SK-N-SH (cell line): ENCODE data around the gene FAM78B.

Experiments
- CHD2 ChIP-seq: fragments of 150-350 bp; IDR thresholded peaks from 2 replicates; pipeline ENCODE4 v1.6.1; 2018; ENCODE audit warnings: low read length; ENCODE audit not compliant: partially characterized antibody
- EP300 ChIP-seq, 2 experiments: IDR thresholded peaks; 2 replicates each; pipeline versions ENCODE4 v1.4.0 to v1.6.1; 2012; ENCODE audit warnings: borderline replicate concordance in 1 of 2, low read depth in 1 of 2, low read length in 1 of 2
- FOXJ3 ChIP-seq: sonication (generic); formaldehyde crosslinking; IDR thresholded peaks from 2 replicates; pipeline ENCODE4 v1.5.1; 2020; ENCODE audit warnings: mild to moderate bottlenecking, missing genetic modification reagents
- POLR2AphosphoS5 ChIP-seq: IDR thresholded peaks from 2 replicates; pipeline ENCODE4 v1.6.1; 2012; ENCODE audit warnings: low read depth, low read length
- RAD21 ChIP-seq: IDR thresholded peaks from 2 replicates; pipeline ENCODE4 v1.6.1; 2012; ENCODE audit warnings: mild to moderate bottlenecking, low read length
- SIN3A ChIP-seq: IDR thresholded peaks from 2 replicates; pipeline ENCODE4 v1.6.1; 2012; ENCODE audit warnings: low read depth, mild to moderate bottlenecking, low read length, moderate library complexity, borderline replicate concordance
- TAF1 ChIP-seq: IDR thresholded peaks from 2 replicates; pipeline ENCODE4 v1.6.1; 2012; ENCODE audit warnings: low read depth, mild to moderate bottlenecking, low read length, moderate library complexity, borderline replicate concordance
- TF ChIP-seq, protein P1 (sequence below): fragments of 200-600 bp; sonication (generic); IDR thresholded peaks from 2 replicates; pipeline ENCODE4 v1.6.1; 2017; ENCODE audit warnings: antibody characterized with exemption, mild to moderate bottlenecking, moderate library complexity
- TF ChIP-seq, protein P2 (sequence below): IDR thresholded peaks from 2 replicates; pipeline ENCODE4 v1.6.1; 2012; ENCODE audit warnings: mild to moderate bottlenecking, low read depth, low read length, moderate library complexity
- TF ChIP-seq, protein P3 (sequence below): fragments of 150-350 bp; IDR thresholded peaks from 2 replicates; pipeline ENCODE4 v1.6.1; 2017; ENCODE audit warnings: antibody characterized with exemption, low read length, low read depth, borderline replicate concordance
- TF ChIP-seq, protein P4 (sequence below): IDR thresholded peaks from 2 replicates; pipeline ENCODE4 v1.4.0; 2012; ENCODE audit warnings: low read depth, borderline replicate concordance

DNA sequence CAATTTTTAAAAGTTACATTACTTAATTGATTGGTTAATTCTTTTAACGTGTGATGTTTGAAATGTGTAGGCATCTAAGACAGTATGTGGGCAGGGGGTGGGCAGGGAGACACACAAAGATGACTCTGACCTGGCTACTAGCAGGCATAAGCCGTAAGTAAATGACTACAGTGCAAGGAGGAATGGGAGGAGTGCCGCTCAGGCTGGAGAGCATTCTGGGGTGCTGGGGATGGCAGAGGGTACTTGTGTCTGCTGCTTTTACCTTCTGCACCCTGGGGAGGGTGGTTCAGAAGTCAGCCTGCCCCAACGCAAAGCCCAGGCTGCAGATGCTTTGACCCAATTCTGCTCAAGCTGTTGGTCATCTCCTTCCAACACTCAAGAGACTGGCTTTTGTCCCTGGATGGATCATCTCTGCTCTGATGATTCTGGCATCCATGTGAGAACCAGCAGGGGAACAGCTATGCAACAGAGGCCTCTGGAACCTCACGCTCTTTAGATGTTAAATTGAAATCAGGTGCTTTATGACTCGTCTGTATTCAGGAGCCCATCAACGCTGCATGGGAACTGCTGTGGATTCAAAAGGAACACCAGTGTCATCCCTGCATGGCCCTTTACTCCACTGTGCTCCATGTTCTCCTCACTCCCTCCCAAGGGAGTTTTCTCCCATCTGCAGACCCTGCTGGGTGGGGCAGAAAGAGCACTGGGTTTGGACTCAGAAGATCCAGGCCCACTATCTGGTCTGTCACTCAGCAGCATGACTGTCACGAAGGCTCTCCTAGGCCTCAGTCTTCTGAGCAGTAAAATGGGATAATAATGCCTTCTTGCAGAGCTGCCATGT is 78.8 kb downstream of the FAM78B start:
- TF ChIP-seq, protein P1, sequence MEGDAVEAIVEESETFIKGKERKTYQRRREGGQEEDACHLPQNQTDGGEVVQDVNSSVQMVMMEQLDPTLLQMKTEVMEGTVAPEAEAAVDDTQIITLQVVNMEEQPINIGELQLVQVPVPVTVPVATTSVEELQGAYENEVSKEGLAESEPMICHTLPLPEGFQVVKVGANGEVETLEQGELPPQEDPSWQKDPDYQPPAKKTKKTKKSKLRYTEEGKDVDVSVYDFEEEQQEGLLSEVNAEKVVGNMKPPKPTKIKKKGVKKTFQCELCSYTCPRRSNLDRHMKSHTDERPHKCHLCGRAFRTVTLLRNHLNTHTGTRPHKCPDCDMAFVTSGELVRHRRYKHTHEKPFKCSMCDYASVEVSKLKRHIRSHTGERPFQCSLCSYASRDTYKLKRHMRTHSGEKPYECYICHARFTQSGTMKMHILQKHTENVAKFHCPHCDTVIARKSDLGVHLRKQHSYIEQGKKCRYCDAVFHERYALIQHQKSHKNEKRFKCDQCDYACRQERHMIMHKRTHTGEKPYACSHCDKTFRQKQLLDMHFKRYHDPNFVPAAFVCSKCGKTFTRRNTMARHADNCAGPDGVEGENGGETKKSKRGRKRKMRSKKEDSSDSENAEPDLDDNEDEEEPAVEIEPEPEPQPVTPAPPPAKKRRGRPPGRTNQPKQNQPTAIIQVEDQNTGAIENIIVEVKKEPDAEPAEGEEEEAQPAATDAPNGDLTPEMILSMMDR = no peak
- no peak for TF ChIP-seq FOXJ3
- no peak for TF ChIP-seq EP300 (IDR thresholded peaks at IDR 0.05; ENCODE audit: borderline replicate concordance in 1 of 2, low read depth in 1 of 2, low read length in 1 of 2)
- TF ChIP-seq CHD2 = no peak
- TF ChIP-seq, protein P2, sequence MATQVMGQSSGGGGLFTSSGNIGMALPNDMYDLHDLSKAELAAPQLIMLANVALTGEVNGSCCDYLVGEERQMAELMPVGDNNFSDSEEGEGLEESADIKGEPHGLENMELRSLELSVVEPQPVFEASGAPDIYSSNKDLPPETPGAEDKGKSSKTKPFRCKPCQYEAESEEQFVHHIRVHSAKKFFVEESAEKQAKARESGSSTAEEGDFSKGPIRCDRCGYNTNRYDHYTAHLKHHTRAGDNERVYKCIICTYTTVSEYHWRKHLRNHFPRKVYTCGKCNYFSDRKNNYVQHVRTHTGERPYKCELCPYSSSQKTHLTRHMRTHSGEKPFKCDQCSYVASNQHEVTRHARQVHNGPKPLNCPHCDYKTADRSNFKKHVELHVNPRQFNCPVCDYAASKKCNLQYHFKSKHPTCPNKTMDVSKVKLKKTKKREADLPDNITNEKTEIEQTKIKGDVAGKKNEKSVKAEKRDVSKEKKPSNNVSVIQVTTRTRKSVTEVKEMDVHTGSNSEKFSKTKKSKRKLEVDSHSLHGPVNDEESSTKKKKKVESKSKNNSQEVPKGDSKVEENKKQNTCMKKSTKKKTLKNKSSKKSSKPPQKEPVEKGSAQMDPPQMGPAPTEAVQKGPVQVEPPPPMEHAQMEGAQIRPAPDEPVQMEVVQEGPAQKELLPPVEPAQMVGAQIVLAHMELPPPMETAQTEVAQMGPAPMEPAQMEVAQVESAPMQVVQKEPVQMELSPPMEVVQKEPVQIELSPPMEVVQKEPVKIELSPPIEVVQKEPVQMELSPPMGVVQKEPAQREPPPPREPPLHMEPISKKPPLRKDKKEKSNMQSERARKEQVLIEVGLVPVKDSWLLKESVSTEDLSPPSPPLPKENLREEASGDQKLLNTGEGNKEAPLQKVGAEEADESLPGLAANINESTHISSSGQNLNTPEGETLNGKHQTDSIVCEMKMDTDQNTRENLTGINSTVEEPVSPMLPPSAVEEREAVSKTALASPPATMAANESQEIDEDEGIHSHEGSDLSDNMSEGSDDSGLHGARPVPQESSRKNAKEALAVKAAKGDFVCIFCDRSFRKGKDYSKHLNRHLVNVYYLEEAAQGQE = no peak
- no peak for TF ChIP-seq TAF1
- no peak for TF ChIP-seq POLR2AphosphoS5
- TF ChIP-seq, protein P3, sequence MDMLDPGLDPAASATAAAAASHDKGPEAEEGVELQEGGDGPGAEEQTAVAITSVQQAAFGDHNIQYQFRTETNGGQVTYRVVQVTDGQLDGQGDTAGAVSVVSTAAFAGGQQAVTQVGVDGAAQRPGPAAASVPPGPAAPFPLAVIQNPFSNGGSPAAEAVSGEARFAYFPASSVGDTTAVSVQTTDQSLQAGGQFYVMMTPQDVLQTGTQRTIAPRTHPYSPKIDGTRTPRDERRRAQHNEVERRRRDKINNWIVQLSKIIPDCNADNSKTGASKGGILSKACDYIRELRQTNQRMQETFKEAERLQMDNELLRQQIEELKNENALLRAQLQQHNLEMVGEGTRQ = no peak
- no peak for TF ChIP-seq SIN3A
- TF ChIP-seq, protein P4, sequence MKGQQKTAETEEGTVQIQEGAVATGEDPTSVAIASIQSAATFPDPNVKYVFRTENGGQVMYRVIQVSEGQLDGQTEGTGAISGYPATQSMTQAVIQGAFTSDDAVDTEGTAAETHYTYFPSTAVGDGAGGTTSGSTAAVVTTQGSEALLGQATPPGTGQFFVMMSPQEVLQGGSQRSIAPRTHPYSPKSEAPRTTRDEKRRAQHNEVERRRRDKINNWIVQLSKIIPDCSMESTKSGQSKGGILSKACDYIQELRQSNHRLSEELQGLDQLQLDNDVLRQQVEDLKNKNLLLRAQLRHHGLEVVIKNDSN = no peak
- no peak for TF ChIP-seq RAD21
